GM21619 (cell line): ENCODE results near the gene SLC5A6.

Source experiments
- ATAC-seq: cut with Tn5 transposase; IDR thresholded peaks from one replicate; pipeline ENCODE4 v1.9.1; 2021; ENCODE audit not compliant: unreplicated experiment

SLC5A6 gene

GRCh38 chr2:27211943-27212625 is at the start of gene SLC5A6, which contains the start of gene ATRAID:
Gene SLC5A6, minus strand, starts transcription at chr2:27212268. Its CDS starts 4,618 bp downstream, at chr2:27207650.
Gene ATRAID, plus strand, starts transcription at chr2:27212041. Its CDS starts 328 bp downstream, at chr2:27212369.
- ATAC-seq, result peak; percentile 82

- ATAC-seq, result no peak
Observed at GRCh38 chr2:27261241-27261925, 49.3 kb upstream of the SLC5A6 start.

DNA sequence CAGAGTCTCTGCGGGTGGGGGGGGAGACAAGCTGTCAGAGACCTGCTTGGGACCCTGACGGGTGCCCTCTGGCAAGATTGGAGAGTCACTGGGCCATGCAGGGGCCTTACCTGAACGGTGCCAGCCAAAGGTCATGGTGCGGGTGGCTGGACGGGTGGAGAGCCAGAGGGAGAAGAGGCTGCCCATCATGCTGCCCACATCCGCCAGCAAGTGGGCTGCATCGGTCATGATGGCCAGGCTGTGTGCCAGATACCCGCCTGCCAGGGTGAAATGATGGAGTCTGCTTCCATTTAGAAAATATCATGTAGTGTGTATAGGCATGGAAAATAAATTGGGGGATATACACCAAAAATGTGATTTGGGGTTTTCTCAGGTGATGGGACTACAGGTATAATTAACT is 46.0 kb upstream of the SLC5A6 start:
- no peak for ATAC-seq

GRCh38 chr2:27256855-27257454 is 44.9 kb upstream of the SLC5A6 start:
- no peak for ATAC-seq

DNA sequence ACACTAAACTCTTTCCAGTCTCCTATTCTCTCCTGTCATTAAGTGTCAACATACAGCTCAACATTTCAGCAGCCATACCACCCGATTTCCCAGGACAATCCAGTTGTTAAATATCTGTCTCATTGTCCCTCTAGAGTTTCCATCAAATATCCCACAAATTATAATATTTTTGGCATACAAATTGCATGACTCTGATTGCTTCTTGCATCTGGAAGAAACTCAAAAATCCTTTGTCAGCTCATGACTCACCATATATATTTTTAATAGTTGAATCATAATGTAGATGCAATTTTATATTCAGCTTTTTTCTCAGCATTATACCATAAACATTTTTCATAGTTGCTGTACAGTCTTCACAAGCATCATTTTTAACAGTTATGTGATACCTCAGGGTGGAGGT is 43.6 kb upstream of the SLC5A6 start:
- ATAC-seq, result no peak

DNA sequence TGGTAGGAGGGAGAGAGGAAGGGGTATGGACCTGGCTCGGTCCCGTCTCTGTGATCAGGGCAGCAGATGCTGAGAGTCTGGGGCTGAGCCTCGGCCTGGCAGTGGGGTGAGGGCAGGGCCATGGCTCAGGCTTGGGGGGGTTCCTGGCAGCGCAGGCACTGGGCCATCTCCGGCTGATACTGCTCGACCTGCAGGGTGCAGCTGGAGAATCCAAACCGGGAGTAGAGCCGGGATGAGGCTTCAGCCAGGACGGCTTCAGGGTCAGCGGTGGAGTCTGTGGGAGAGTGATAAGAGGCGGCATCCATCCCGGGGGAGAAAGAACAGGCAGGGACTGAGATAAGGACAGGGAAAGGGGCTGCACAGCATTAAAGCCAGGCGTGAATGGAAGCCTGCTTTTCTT is 43.1 kb upstream of the SLC5A6 start:
- ATAC-seq, result no peak

DNA sequence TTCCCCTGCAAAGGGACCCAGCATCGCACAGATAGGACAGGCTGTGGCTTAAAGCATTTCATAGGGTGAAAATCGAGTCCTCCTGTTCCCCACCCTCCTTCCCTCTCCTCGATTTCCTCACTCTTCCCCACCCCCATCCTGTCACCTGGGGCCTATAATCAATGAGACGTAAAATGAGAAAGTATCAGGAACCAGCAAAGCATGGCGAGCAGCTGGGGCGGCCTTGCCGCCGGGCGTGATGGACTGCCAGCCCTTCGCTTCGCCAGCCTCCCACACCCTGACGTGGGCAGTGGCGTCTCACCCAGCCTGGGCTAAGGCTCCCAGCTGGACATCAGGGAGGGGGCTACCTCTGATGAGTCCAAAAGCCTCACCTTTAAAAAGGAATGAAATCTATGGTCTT is 39.7 kb upstream of the SLC5A6 start:
- ATAC-seq, result no peak

DNA sequence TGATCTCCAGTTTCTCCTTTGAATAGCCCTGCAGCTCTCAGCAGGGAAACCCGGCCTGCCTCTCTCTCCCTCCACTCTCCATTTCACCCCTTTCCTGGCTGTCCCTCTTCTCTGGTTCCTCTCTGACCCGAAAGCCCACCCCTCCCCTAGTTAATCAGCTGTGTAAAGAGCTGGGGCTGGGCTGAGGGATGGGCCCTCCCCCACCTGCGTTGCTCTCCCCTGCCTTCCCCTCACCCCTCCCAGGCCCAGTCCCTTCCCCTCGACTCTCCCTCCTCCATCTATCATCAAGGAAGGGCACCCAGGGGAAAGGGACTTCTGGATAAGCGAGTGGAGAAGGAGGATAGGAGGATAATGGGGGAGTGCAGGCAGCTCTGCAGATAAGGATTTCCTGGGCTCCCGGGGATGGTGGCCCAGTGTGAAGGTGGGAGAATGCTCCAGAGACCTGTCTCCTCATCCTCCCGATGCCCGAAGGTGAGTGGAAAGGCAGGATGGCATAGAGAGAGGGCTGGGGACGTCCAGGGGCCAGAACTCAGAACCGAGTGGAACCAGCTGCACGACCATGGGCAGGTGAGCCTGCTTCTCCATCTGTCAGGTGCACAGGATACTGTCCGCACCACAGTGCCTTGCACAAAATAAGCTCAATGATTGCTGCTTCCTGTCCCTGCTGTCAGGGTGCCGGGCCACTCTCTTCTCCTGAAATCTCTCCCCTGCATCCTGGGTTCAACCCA is 38.7 kb upstream of the SLC5A6 start:
- ATAC-seq, result no peak

DNA sequence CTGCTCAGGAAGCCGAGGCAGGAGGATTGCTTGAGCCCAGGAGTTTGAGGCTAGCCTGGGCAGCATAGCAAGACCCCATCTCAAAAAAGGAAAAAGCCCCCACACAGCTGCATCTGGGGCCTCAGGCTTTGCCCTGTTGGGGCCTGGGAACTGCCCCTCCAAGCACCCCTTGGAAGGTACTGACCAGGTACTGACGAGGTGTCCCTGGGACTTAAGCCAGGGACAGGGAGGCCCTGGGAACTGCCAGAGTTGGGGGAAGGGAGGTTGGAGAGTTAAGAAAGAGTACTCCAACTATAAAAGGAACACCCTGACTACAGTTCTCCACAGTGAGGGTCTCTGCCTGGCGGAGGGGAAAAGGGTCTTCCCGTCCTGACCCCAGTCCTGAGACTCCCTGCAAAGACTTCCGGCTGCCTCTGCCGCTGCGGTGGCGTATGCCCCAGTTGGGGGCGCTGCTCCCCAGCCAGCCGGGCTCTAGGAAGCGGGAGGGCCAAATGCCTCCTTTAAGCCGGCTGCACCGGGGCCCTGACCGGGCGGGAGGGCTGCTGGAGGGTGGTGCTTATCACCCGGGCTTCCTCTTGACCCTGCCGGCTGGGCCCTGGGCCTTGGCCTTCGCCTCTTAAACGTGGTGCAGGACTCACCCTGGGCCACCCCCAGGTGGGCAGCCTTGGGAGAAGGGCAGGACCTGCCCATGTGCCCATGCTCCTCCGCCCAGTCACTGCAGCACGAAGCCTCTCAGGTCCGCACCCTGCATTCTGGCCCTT is 38.0 kb upstream of the SLC5A6 start:
- no peak for ATAC-seq

DNA sequence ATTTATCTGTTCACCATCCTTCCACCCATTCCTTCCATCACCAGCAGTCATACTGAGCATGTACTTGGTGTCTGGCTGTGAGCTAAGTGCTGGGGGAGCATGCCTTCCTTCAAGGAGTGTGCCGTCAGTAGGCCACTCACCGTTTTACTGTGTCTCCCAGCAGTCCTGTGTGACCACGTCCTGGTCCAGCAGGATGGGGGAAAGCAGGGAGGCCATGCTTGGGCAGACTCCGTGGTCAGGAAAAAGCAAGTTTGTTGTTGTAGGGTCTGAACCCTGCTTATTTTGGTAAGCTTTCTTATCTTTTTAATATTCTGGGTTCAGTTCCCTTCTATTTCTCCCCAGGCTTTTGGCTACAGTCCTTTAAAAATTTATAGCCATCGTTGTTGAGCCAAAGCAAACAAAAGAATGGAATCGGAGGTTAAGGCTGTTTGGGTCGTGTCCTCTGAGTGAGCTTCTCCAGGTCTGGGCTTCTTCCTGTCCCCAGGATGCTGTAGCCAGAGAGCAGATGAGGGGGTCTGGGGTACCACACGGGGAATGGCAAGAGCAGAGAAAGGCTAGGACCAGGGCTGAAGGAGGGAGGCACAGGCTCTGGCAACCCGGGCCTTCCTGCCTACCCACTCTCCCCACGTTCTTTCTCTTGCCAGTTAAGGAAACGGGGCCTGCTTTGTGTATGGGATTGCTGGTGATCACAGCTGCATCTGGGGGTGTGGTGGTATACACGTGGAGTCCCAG is 37.3 kb upstream of the SLC5A6 start:
- no peak for ATAC-seq

GRCh38 chr2:27247893-27248292 is 35.8 kb upstream of the SLC5A6 start:
- no peak for ATAC-seq

DNA sequence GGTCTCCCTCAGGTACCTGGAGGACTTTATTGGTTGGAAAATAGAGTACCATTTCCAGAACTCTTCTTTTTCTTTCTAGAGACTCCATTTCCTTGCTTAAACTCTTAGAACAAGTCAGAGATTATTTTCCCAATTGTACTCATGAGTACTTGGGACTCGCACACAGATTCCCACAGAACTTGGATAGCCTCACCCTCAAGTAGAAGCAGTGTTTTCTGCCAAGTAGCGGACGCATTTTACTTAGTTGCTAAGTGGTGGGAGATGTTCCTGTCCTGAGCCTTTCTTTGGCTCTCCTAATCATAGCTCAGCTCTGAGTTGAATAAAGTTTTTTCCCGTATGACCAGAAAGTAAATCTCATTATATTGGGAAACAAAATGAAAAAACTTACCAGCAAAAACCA is 33.6 kb upstream of the SLC5A6 start:
- ATAC-seq, result no peak

DNA sequence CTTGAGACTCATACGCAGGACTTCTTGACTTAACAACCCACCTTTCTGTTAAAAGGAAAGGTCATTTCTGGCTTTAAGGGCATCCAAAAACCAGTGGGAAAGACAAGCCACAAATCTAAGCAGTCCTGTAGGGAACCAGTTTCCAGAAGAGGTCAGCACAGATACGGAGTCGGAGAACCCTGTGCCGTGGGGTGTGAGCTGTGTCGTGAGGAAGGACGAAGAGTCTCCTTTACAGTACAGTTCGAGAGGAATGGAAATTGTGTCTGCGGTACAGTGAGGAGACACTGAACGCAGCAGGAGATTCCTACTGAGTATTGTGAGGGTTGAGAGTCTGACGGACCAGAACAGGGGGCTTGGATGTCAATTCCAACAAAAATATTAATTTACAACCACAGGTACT is 33.0 kb upstream of the SLC5A6 start:
- no peak for ATAC-seq

GRCh38 chr2:27243391-27244130 is 31.5 kb upstream of the SLC5A6 start:
- no peak for ATAC-seq

DNA sequence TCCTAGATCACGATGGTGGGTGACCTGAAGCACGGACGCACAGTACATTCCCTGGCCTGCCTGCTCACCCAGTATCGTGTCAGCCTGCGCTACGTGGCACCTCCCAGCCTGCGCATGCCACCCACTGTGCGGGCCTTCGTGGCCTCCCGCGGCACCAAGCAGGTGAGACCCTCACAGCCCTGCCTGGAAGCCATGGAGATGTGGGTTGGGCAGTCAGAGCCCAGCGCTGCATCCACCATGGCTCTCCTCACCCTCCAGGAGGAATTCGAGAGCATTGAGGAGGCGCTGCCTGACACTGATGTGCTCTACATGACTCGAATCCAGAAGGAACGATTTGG is 30.5 kb upstream of the SLC5A6 start:
- ATAC-seq, result no peak

GRCh38 chr2:27241761-27242613 is 29.9 kb upstream of the SLC5A6 start:
- ATAC-seq, result no peak

DNA sequence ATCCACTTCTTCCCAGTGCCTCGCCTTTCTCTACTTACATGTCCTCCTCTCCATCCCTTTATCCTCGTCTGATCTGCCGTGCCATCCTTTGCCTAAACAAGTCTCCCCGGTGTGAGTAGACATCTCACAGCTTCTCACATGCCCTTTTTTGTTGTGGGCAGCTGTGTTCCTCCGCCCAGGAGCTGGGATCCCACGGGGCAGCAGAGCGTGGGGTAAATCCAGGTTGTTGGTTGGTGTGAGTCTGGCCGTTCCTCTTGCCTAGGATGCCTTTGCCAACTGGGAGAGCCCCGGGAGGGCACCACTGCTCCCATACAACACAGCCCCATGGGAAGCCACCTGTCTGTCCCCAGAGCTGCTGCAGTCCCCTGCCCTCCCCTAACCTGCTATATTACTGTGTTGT is 28.3 kb upstream of the SLC5A6 start:
- no peak for ATAC-seq

GRCh38 chr2:27238976-27239375 is 26.9 kb upstream of the SLC5A6 start:
- no peak for ATAC-seq
